K562 (cell line): ENCODE measurements around the gene SEMA6B.

Experiments used
- CTCF ChIP-seq, 3 experiments: IDR thresholded peaks in 2 of 3; conservative IDR thresholded peaks in 1 of 3; 2 replicates each; pipeline ENCODE4 v1.5.1; 2011 to 2012; ENCODE audit warnings: low read length in 3 of 3, mild to moderate bottlenecking in 3 of 3, control low read depth in 2 of 3, improper control_type of control experiment in 1 of 3, inconsistent platforms in 1 of 3, low read depth in 1 of 3, mixed read lengths in 1 of 3, moderate library complexity in 1 of 3; ENCODE audit not compliant: insufficient read depth in 2 of 3
- TCF7L2 ChIP-seq: fragments of 150-350 bp; IDR thresholded peaks from 2 replicates; pipeline ENCODE4 v1.6.1; 2016; ENCODE audit warnings: low read depth, mild to moderate bottlenecking, low read length, moderate library complexity
- ZBTB49 ChIP-seq: sonication (generic); formaldehyde crosslinking; IDR thresholded peaks from 2 replicates; pipeline ENCODE4 v1.8.0; 2022; ENCODE audit warnings: missing genetic modification reagents, mild to moderate bottlenecking, borderline replicate concordance

GRCh38 chr19:4550479-4551050 lies 8.9 kb downstream of the SEMA6B start:
- TF ChIP-seq CTCF (IDR thresholded peaks at IDR 0.05 in 2 of 3, conservative IDR thresholded peaks at IDR 0.05 in 1 of 3; ENCODE audit: insufficient read depth in 2 of 3, low read depth in 1 of 3, low read length in 3 of 3) (no peak), TCF7L2 (no peak), ZBTB49 (CRISPR knock-in tag) (no peak)
